SH-SY5Y (cell line): Measurements from ENCODE around the gene SNTB2.

ENCODE experiments used
- GATA2 ChIP-seq: IDR thresholded peaks from 2 replicates; pipeline ENCODE4 v1.6.1; 2011; ENCODE audit warnings: mild to moderate bottlenecking, low read depth, low read length
- GATA3 ChIP-seq: IDR thresholded peaks from 2 replicates; pipeline ENCODE4 v1.6.1; 2011; ENCODE audit warnings: low read depth, mild to moderate bottlenecking, low read length, moderate library complexity

- TF ChIP-seq GATA3: no peak
- TF ChIP-seq GATA2: no peak
These were observed 147.7 kb downstream of the SNTB2 start for GRCh38 chr16:69334696-69335095.
